ENCODE results near the gene SUMO3.

DNA sequence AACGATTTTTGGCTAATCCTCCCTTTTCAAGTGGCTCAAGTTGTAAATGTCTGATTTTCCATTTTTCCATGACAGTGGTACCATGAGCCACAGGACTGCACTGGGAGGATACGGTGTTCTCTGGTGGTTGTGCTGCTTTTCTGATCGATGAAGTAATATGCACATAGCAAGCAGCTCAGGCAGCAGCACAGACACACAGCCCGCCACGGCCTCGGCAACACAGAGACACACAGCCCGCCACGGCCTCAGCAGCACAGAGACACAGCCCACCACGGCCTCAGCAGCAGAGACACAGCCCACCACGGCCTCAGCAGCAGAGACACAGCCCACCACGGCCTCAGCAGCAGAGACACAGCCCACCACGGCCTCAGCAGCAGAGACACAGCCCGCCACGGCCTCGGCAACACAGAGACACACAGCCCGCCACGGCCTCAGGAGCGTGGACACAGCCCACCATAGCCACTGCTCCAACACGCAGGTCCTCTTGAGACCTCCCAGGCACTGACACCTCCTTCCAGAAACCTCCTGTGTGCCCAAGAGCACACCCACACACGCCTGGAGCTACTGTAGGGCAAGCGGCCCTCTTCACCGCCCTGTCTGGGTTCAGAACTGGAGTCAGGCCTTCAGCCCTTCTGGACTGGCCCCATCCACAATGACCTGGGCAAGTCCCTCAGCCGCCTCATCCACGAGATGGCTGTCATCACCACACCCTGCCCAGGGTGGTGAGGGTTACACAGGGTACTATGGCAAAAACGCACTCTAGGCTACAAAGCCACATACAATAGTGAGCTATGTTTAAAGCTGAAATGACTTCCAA is 45.2 kb upstream of the SUMO3 start:
- TF ChIP-seq, protein P1, sequence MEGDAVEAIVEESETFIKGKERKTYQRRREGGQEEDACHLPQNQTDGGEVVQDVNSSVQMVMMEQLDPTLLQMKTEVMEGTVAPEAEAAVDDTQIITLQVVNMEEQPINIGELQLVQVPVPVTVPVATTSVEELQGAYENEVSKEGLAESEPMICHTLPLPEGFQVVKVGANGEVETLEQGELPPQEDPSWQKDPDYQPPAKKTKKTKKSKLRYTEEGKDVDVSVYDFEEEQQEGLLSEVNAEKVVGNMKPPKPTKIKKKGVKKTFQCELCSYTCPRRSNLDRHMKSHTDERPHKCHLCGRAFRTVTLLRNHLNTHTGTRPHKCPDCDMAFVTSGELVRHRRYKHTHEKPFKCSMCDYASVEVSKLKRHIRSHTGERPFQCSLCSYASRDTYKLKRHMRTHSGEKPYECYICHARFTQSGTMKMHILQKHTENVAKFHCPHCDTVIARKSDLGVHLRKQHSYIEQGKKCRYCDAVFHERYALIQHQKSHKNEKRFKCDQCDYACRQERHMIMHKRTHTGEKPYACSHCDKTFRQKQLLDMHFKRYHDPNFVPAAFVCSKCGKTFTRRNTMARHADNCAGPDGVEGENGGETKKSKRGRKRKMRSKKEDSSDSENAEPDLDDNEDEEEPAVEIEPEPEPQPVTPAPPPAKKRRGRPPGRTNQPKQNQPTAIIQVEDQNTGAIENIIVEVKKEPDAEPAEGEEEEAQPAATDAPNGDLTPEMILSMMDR (conservative IDR thresholded peaks at IDR 0.05; ENCODE audit: low read depth, low read length) = no peak
- TF ChIP-seq POLR2A (IDR thresholded peaks at IDR 0.05; ENCODE audit: low read depth, low read length) = no peak
- no peak for TF ChIP-seq CEBPB (IDR thresholded peaks at IDR 0.05; ENCODE audit: low read depth, low read length)
- no peak for TF ChIP-seq NFE2L2 (IDR thresholded peaks at IDR 0.05; ENCODE audit: low read depth, low read length)
- TF ChIP-seq, protein P2, sequence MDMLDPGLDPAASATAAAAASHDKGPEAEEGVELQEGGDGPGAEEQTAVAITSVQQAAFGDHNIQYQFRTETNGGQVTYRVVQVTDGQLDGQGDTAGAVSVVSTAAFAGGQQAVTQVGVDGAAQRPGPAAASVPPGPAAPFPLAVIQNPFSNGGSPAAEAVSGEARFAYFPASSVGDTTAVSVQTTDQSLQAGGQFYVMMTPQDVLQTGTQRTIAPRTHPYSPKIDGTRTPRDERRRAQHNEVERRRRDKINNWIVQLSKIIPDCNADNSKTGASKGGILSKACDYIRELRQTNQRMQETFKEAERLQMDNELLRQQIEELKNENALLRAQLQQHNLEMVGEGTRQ (IDR thresholded peaks at IDR 0.05; ENCODE audit: low read depth, low read length) = no peak
- TF ChIP-seq RCOR1 (IDR thresholded peaks at IDR 0.05; ENCODE audit: insufficient replicate concordance, low read length) = no peak
- TF ChIP-seq, protein P3, sequence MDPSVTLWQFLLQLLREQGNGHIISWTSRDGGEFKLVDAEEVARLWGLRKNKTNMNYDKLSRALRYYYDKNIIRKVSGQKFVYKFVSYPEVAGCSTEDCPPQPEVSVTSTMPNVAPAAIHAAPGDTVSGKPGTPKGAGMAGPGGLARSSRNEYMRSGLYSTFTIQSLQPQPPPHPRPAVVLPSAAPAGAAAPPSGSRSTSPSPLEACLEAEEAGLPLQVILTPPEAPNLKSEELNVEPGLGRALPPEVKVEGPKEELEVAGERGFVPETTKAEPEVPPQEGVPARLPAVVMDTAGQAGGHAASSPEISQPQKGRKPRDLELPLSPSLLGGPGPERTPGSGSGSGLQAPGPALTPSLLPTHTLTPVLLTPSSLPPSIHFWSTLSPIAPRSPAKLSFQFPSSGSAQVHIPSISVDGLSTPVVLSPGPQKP (IDR thresholded peaks at IDR 0.05; ENCODE audit: borderline replicate concordance, low read depth, low read length) = no peak
- TF ChIP-seq RAD21 (IDR thresholded peaks at IDR 0.05; ENCODE audit: low read length) = no peak
- TF ChIP-seq SMC3 (IDR thresholded peaks at IDR 0.05; ENCODE audit: low read depth, low read length) = no peak

All from IMR-90 (cell line).